SK-N-SH treated with all-trans-retinoic acid at 6 μM for 48 hours (cell line): ENCODE data around the gene LRRC15.

Source experiments
- ATAC-seq: fragments of 200-7000 bp; cut with Tn5 transposase; 3 replicates; pipeline ENCODE4 v1.9.1; 2020; ENCODE audit warnings: mild to moderate bottlenecking, moderate library complexity
- BACH2 ChIP-seq: fragments of 250-450 bp; sonication (Bioruptor Pico); IDR thresholded peaks from 2 replicates; pipeline ENCODE4 v1.9.0; 2021; ENCODE audit warnings: mild to moderate bottlenecking, borderline replicate concordance
- CSDC2 ChIP-seq: fragments of 250-450 bp; sonication (Bioruptor Pico); IDR thresholded peaks from 2 replicates; pipeline ENCODE4 v1.5.0; 2020; ENCODE audit warnings: mild to moderate bottlenecking, moderate library complexity
- GLIS3 ChIP-seq: fragments of 250-450 bp; sonication (Bioruptor Pico); IDR thresholded peaks from 2 replicates; pipeline ENCODE4 v1.5.0; 2020; ENCODE audit warnings: mild to moderate bottlenecking, moderate library complexity
- ISL1 ChIP-seq: fragments of 250-450 bp; sonication (Bioruptor Pico); IDR thresholded peaks from 2 replicates; pipeline ENCODE4 v2.1.2; 2022; ENCODE audit warnings: mild to moderate bottlenecking, moderate library complexity
- OSR1 ChIP-seq: fragments of 250-450 bp; sonication (Bioruptor Pico); IDR thresholded peaks from 2 replicates; pipeline ENCODE4 v1.8.0; 2022; ENCODE audit warnings: moderate library complexity, mild to moderate bottlenecking, inconsistent platforms
- PPARA ChIP-seq: fragments of 250-450 bp; sonication (Bioruptor Pico); IDR thresholded peaks from 2 replicates; pipeline ENCODE4 v1.5.0; 2020; ENCODE audit warnings: mild to moderate bottlenecking, borderline replicate concordance
- RARB ChIP-seq: fragments of 250-450 bp; sonication (Bioruptor Pico); IDR thresholded peaks from 2 replicates; pipeline ENCODE4 v1.8.0; 2021; ENCODE audit warnings: mild to moderate bottlenecking, moderate library complexity
- SNAI2 ChIP-seq: fragments of 250-450 bp; sonication (Bioruptor Pico); IDR thresholded peaks from 2 replicates; pipeline ENCODE4 v1.5.0; 2020; ENCODE audit warnings: mild to moderate bottlenecking, moderate library complexity
- TCF4 ChIP-seq: fragments of 250-450 bp; sonication (Bioruptor Pico); IDR thresholded peaks from 2 replicates; pipeline ENCODE4 v1.8.0; 2021; ENCODE audit warnings: mild to moderate bottlenecking, moderate library complexity, borderline replicate concordance
- TOX ChIP-seq: fragments of 250-450 bp; sonication (Bioruptor Pico); IDR thresholded peaks from 2 replicates; pipeline ENCODE4 v1.8.0; 2021; ENCODE audit warnings: mild to moderate bottlenecking, moderate library complexity, borderline replicate concordance
- ZC3H10 ChIP-seq: fragments of 250-450 bp; sonication (Bioruptor Pico); IDR thresholded peaks from 2 replicates; pipeline ENCODE4 v1.5.1; 2021; ENCODE audit warnings: mild to moderate bottlenecking, moderate library complexity
- ZFP3 ChIP-seq: fragments of 250-450 bp; sonication (Bioruptor Pico); IDR thresholded peaks from 2 replicates; pipeline ENCODE4 v1.5.0; 2020; ENCODE audit warnings: mild to moderate bottlenecking, moderate library complexity
- ZFP30 ChIP-seq: fragments of 450-650 bp; formaldehyde crosslinking; IDR thresholded peaks from 2 replicates; pipeline ENCODE4 v1.5.0; 2022; ENCODE audit warnings: mild to moderate bottlenecking, moderate library complexity
- ZNF565 ChIP-seq: fragments of 450-650 bp; formaldehyde crosslinking; conservative IDR thresholded peaks from 2 replicates; pipeline ENCODE4 v1.5.0; 2020; ENCODE audit warnings: low read depth, mild to moderate bottlenecking, moderate library complexity
- ZNF70 ChIP-seq: fragments of 450-650 bp; formaldehyde crosslinking; IDR thresholded peaks from 2 replicates; pipeline ENCODE4 v1.5.0; 2020; ENCODE audit warnings: mild to moderate bottlenecking, moderate library complexity
- ZNF8 ChIP-seq: fragments of 450-650 bp; formaldehyde crosslinking; IDR thresholded peaks from 2 replicates; pipeline ENCODE4 v1.5.0; 2020; ENCODE audit warnings: mild to moderate bottlenecking, moderate library complexity
- TF ChIP-seq, protein P1 (sequence below): fragments of 250-450 bp; sonication (Bioruptor Pico); IDR thresholded peaks from 2 replicates; pipeline ENCODE4 v1.5.1; 2020; ENCODE audit warnings: low read depth, mild to moderate bottlenecking, moderate library complexity
- TF ChIP-seq, protein P2 (sequence below): fragments of 250-450 bp; sonication (Bioruptor Pico); IDR thresholded peaks from 2 replicates; pipeline ENCODE4 v1.8.0; 2021; ENCODE audit warnings: low read depth, mild to moderate bottlenecking, moderate library complexity, borderline replicate concordance
- TF ChIP-seq, protein P3 (sequence below): fragments of 250-450 bp; sonication (Bioruptor Pico); IDR thresholded peaks from 2 replicates; pipeline ENCODE4 v1.8.0; 2020; ENCODE audit warnings: mild to moderate bottlenecking, moderate library complexity, borderline replicate concordance
- TF ChIP-seq, protein P4 (sequence below): fragments of 250-450 bp; sonication (Bioruptor Pico); IDR thresholded peaks from 2 replicates; pipeline ENCODE4 v1.5.0; 2020; ENCODE audit warnings: mild to moderate bottlenecking, moderate library complexity

Gene LRRC15

DNA sequence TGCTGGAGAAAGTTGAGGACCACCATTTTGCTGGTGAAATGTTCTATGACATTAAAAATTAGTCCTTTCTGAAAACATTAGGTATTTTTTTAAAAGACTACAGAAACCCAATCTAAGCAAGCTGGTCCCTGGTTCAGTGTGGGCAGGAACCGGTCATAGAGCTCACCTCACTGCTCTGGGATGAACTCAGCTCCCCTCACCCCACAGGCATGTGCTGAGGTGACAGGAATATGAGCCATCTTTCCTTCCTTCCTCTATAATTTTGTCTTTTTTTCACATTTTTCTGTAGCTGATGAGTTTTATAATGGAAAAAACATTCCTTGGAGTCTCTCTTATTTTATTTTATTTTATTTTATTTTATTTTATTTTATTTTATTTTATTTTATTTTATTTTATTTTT lies 8.2 kb upstream of the LRRC15 start:
- TF ChIP-seq TCF4 (CRISPR knock-in tag) (no peak), RARB (CRISPR knock-in tag) (no peak), ZNF8 (CRISPR knock-in tag) (no peak), ZFP30 (no peak), TOX (CRISPR knock-in tag) (no peak), BACH2 (CRISPR knock-in tag) (no peak), SNAI2 (CRISPR knock-in tag) (no peak), PPARA (CRISPR knock-in tag) (no peak)
- TF ChIP-seq, protein P1, sequence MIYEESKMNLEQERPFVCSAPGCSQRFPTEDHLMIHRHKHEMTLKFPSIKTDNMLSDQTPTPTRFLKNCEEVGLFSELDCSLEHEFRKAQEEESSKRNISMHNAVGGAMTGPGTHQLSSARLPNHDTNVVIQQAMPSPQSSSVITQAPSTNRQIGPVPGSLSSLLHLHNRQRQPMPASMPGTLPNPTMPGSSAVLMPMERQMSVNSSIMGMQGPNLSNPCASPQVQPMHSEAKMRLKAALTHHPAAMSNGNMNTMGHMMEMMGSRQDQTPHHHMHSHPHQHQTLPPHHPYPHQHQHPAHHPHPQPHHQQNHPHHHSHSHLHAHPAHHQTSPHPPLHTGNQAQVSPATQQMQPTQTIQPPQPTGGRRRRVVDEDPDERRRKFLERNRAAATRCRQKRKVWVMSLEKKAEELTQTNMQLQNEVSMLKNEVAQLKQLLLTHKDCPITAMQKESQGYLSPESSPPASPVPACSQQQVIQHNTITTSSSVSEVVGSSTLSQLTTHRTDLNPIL = no peak
- ATAC-seq = no peak

DNA sequence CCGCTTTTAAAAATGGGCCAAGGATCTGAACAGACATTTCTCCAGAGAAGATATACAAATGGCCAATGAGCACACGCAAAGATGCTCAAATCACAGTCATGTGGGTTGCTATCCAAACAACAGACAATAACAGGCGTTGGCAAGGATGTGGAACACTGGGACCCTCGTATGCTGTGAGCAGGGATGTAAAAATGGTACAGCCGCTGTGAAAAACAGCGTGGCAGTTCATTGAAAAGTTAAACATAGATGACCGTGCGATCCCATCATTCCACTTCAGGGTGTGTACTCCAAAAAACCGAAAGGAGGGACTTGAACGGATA lies 6.7 kb upstream of the LRRC15 start:
- TF ChIP-seq ZNF565 (CRISPR knock-in tag) (no peak), OSR1 (CRISPR knock-in tag) (no peak), PPARA (CRISPR knock-in tag) (no peak), CSDC2 (CRISPR knock-in tag) (no peak), ZFP30 (no peak), ZC3H10 (CRISPR knock-in tag) (no peak), GLIS3 (CRISPR knock-in tag) (no peak), RARB (CRISPR knock-in tag) (no peak), ZFP3 (CRISPR knock-in tag) (no peak), ISL1 (CRISPR knock-in tag) (no peak), TOX (CRISPR knock-in tag) (no peak), ZNF70 (CRISPR knock-in tag) (no peak)
- TF ChIP-seq, protein P2, sequence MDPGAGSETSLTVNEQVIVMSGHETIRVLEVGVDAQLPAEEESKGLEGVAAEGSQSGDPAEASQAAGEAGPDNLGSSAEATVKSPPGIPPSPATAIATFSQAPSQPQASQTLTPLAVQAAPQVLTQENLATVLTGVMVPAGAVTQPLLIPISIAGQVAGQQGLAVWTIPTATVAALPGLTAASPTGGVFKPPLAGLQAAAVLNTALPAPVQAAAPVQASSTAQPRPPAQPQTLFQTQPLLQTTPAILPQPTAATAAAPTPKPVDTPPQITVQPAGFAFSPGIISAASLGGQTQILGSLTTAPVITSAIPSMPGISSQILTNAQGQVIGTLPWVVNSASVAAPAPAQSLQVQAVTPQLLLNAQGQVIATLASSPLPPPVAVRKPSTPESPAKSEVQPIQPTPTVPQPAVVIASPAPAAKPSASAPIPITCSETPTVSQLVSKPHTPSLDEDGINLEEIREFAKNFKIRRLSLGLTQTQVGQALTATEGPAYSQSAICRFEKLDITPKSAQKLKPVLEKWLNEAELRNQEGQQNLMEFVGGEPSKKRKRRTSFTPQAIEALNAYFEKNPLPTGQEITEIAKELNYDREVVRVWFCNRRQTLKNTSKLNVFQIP (CRISPR knock-in tag) = no peak
- TF ChIP-seq, protein P3, sequence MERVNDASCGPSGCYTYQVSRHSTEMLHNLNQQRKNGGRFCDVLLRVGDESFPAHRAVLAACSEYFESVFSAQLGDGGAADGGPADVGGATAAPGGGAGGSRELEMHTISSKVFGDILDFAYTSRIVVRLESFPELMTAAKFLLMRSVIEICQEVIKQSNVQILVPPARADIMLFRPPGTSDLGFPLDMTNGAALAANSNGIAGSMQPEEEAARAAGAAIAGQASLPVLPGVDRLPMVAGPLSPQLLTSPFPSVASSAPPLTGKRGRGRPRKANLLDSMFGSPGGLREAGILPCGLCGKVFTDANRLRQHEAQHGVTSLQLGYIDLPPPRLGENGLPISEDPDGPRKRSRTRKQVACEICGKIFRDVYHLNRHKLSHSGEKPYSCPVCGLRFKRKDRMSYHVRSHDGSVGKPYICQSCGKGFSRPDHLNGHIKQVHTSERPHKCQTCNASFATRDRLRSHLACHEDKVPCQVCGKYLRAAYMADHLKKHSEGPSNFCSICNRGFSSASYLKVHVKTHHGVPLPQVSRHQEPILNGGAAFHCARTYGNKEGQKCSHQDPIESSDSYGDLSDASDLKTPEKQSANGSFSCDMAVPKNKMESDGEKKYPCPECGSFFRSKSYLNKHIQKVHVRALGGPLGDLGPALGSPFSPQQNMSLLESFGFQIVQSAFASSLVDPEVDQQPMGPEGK (CRISPR knock-in tag) = no peak
- TF ChIP-seq, protein P4, sequence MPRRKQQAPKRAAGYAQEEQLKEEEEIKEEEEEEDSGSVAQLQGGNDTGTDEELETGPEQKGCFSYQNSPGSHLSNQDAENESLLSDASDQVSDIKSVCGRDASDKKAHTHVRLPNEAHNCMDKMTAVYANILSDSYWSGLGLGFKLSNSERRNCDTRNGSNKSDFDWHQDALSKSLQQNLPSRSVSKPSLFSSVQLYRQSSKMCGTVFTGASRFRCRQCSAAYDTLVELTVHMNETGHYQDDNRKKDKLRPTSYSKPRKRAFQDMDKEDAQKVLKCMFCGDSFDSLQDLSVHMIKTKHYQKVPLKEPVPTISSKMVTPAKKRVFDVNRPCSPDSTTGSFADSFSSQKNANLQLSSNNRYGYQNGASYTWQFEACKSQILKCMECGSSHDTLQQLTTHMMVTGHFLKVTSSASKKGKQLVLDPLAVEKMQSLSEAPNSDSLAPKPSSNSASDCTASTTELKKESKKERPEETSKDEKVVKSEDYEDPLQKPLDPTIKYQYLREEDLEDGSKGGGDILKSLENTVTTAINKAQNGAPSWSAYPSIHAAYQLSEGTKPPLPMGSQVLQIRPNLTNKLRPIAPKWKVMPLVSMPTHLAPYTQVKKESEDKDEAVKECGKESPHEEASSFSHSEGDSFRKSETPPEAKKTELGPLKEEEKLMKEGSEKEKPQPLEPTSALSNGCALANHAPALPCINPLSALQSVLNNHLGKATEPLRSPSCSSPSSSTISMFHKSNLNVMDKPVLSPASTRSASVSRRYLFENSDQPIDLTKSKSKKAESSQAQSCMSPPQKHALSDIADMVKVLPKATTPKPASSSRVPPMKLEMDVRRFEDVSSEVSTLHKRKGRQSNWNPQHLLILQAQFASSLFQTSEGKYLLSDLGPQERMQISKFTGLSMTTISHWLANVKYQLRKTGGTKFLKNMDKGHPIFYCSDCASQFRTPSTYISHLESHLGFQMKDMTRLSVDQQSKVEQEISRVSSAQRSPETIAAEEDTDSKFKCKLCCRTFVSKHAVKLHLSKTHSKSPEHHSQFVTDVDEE (CRISPR knock-in tag) = no peak
- no peak for ATAC-seq

DNA sequence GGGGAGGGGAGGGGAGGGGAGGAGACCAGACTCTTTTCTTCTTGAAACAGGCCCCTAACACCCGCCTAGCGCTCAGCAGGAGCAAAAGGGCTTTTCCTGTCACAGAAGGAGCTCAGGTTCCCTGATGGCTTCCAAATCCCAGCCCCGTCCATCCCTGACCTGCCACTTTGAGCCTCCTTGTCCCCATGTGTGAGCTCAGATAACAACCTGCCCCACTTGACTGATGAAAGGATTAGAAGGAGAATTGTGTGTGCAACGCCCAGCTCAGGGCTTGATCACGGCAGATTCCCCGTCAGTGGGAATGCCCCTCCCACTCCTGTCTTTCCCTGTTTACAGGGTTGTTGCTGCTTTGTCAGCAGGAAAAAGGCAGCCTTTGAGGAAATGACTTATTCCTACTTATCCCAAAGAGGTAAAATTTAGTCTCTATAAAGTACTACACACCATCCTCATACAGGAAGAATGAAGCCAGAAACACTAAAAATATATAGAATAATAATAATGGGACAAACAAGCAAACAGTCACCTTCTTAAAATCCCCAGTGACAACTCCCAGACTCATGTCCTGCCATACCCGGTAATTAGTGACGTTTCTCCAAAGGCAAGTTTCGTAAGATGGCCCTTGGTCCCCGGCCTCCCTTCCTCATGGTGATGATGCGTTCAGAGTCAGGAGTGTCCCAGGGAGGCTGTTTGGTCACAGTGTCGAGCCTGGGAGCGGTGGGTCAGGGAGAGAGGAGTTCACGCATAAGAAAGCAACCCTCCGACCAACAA lies 6.1 kb upstream of the LRRC15 start:
- no peak for ATAC-seq
- TF ChIP-seq ZNF565 (CRISPR knock-in tag) (no peak), ZNF8 (CRISPR knock-in tag) (no peak), PPARA (CRISPR knock-in tag) (no peak)
- TF ChIP-seq, protein P3 (CRISPR knock-in tag) = no peak
- TF ChIP-seq, all 23 proteins: peak for 0
